ENCODE measurements around the gene GPC1.

DNA sequence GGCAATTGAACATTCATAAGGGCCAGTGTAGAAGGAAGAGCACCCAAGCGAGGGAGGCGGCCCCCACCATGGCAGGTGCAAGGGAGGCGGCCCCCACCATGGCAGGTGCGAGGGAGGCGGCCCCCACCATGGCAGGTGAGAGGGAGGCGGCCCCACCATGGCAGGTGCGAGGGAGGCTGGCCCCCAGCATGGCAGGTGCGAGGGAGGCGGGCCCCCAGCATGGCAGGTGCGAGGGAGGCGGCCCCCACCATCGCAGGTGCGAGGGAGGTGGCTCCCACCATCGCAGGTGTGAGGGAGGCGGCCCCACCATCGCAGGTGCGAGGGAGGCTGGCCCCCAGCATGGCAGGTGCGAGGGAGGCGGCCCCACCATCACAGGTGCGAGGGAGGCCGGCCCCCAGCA lies 24.7 kb upstream of the GPC1 start:
- TF ChIP-seq, protein P1, sequence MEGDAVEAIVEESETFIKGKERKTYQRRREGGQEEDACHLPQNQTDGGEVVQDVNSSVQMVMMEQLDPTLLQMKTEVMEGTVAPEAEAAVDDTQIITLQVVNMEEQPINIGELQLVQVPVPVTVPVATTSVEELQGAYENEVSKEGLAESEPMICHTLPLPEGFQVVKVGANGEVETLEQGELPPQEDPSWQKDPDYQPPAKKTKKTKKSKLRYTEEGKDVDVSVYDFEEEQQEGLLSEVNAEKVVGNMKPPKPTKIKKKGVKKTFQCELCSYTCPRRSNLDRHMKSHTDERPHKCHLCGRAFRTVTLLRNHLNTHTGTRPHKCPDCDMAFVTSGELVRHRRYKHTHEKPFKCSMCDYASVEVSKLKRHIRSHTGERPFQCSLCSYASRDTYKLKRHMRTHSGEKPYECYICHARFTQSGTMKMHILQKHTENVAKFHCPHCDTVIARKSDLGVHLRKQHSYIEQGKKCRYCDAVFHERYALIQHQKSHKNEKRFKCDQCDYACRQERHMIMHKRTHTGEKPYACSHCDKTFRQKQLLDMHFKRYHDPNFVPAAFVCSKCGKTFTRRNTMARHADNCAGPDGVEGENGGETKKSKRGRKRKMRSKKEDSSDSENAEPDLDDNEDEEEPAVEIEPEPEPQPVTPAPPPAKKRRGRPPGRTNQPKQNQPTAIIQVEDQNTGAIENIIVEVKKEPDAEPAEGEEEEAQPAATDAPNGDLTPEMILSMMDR (IDR thresholded peaks at IDR 0.05) = no peak
- no peak for TF ChIP-seq EZH2 (IDR thresholded peaks at IDR 0.05; ENCODE audit: borderline replicate concordance, insufficient read depth, low read depth, low read length, poor library complexity, severe bottlenecking)
